Mucosa of descending colon (tissue), 3 donors: ENCODE measurements around the gene TICRR. TPM values are rescaled to one million over a fixed set of nuclear protein-coding genes. Genes with fewer than 3 reads are reported as not detected.

Experiments
- ATAC-seq: fragments of 200-7000 bp; cut with Tn5 transposase; one replicate; pipeline ENCODE4 v1.9.1; 2020; ENCODE audit warnings: mild to moderate bottlenecking, moderate library complexity
- DNase-seq, 3 donors: peaks; one replicate each; pipeline ENCODE4 v3.0.0-alpha.2; 2020
- H3K36me3 ChIP-seq: fragments of 200-600 bp; one replicate; pipeline ENCODE4 v1.8.0; 2021; ENCODE audit warnings: low read depth, mild to moderate bottlenecking
- H3K4me1 ChIP-seq: fragments of 200-600 bp; one replicate; pipeline ENCODE4 v1.8.0; 2021; ENCODE audit warnings: low read depth, mild to moderate bottlenecking
- H3K4me3 ChIP-seq: fragments of 200-600 bp; one replicate; pipeline ENCODE4 v1.8.0; 2021; ENCODE audit warnings: mild to moderate bottlenecking
- H3K9me3 ChIP-seq: fragments of 200-600 bp; one replicate; pipeline ENCODE4 v1.8.0; 2021; ENCODE audit warnings: mild to moderate bottlenecking
- intact Hi-C, 2 donors: fragments of 100-400 bp; cut with DNase I in 1 of 2; cut with micrococcal nuclease in 1 of 2; formaldehyde crosslinking; loops; one replicate each; pipeline versions ENCODE4 v1.11.0 to v1.11.1; 2022; cut with DNase I, micrococcal nuclease
- total RNA-seq, 3 donors: library from RNA; stranded (reverse); fragmentation: NEBNext Ultra II Directional in 2 of 3; extraction: Animal tissue kit (Norgen Biotek cat#: 25700) in 2 of 3; gene quantifications; one replicate each; pipeline versions ENCODE4 v1.2.1 to v1.2.4, GENCODE V29; 2021 to 2023
- TF ChIP-seq, protein P1 (sequence below): fragments of 200-600 bp; IDR thresholded peaks from one replicate; pipeline ENCODE4 v1.8.0; 2022; ENCODE audit warnings: antibody characterized with exemption, mild to moderate bottlenecking
- donor health status: DM: no; HTN: no; CAD: no; lungs with moderate emphysema.
- donor health status: DM: no; HTN: no; CAD: no.
- donor health status: DM: no; HTN: yes; CAD: no.

The TICRR gene
- total RNA-seq, 3 donors from 2014 or later: 1.0 to 4.4 (median 1.6) TPM

DNA sequence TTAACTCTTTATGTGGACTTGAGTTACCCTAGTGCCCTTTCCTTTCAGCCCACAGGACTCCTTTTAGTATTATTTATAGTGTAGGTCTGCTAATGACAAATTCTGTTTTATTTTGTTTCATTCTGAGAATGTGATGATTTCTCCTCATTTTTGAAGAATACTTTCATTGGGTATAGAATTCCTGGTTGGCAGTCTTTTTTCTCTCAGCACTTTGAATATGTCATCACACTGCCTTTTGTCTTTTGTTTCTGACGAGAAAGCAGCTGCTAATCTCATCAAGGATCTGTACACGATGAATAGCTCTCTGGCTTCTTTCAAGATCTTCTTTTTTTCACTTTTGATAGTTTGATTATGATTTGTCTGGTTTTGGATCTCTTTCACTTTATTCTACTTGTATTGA lies 37.8 kb downstream of the TICRR start:
- intact Hi-C loops: no loop called here
- H3K36me3 ChIP-seq: no peaks in the 10 kb centered on the region
- no peaks in the 10 kb centered on the region for H3K4me1 ChIP-seq
- no peak for DNase-seq
- no peak overlapping the region for H3K4me3 ChIP-seq
- TF ChIP-seq, protein P1, sequence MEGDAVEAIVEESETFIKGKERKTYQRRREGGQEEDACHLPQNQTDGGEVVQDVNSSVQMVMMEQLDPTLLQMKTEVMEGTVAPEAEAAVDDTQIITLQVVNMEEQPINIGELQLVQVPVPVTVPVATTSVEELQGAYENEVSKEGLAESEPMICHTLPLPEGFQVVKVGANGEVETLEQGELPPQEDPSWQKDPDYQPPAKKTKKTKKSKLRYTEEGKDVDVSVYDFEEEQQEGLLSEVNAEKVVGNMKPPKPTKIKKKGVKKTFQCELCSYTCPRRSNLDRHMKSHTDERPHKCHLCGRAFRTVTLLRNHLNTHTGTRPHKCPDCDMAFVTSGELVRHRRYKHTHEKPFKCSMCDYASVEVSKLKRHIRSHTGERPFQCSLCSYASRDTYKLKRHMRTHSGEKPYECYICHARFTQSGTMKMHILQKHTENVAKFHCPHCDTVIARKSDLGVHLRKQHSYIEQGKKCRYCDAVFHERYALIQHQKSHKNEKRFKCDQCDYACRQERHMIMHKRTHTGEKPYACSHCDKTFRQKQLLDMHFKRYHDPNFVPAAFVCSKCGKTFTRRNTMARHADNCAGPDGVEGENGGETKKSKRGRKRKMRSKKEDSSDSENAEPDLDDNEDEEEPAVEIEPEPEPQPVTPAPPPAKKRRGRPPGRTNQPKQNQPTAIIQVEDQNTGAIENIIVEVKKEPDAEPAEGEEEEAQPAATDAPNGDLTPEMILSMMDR: no peak
- H3K9me3 ChIP-seq: peaks cover 5% of the 10 kb centered on the region
- no peak for ATAC-seq

DNA sequence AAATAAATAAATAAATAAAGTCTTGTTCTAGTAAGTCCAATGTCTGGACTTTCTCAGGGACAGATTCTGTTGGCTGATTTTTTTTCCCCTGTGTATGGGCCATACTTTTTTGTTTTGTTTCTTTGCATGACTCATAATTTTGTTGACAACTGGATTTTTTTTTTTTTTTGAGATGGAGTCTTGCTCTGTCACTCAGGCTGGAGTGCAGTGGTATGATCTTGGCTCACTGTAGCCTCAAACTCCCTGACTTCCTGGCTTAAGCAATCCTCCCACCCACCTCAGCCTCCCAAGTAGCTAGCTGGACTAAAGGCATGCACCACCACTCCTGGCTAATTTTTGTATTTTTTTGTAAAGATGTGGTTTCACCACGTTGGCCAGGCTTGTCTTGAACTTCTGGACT lies 38.9 kb downstream of the TICRR start:
- TF ChIP-seq, protein P1: no peak

DNA sequence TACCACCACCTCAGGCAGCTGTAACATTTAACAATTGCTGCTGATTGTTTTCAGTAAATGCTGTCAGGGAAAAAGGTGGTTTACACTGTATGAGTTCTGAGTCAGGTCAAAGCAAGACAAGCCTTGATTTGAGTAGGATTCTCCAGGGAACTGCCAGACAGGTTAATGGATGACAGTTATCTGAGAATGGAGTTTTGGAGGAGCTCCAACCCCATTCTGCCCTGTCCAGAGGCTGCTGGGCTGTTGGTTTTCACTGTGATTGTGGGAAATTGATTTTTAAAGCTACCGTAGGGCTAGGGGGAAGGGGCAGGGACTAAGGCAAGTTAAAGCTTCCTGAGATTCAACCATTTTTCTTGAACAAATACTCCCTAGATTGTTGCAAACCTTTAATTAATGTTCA lies 39.9 kb downstream of the TICRR start:
- H3K9me3 ChIP-seq: peaks cover 5% of the 10 kb centered on the region
- ATAC-seq (no peak), DNase-seq (no peak)
- no peaks in the 10 kb centered on the region for H3K4me1 ChIP-seq
- TF ChIP-seq, protein P1: no peak
- intact Hi-C loops: no loop called here
- H3K36me3 ChIP-seq: no peaks in the 10 kb centered on the region
- no peak overlapping the region for H3K4me3 ChIP-seq

More for the DNA sequence above, 38.9 kb downstream of the TICRR start:
- intact Hi-C loops: no loop called here
- Histone ChIP-seq H3K4me3 (no peak overlapping the region), H3K9me3 (peaks cover 5% of the 10 kb centered on the region), H3K4me1 (no peaks in the 10 kb centered on the region), H3K36me3 (no peaks in the 10 kb centered on the region)
- DNase-seq (no peak), ATAC-seq (no peak)

DNA sequence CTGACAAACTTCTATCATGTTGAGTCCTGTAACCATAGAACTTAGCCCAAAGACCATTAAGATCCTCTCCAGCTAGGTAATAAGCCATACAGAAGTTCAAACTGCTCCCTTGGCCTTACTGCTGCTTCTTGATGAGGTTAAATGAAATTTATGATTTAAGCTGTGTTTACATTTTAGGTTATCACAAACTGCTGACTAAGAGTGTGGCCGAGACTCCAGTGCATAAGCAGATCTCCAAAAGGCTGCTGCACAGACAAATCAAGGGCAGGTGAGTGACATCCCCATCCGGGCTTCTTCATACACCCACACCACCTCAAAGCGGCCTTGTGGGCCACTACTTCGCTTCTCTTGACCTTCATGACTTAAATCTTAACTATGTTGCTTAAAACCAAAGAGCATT lies 41.0 kb downstream of the TICRR start:
- DNase-seq: no peak
- intact Hi-C loops: no loop called here
- Histone ChIP-seq H3K36me3 (no peaks in the 10 kb centered on the region), H3K9me3 (peaks cover 5% of the 10 kb centered on the region), H3K4me1 (no peaks in the 10 kb centered on the region), H3K4me3 (no peak overlapping the region)
- no peak for ATAC-seq
- TF ChIP-seq, protein P1: no peak

DNA sequence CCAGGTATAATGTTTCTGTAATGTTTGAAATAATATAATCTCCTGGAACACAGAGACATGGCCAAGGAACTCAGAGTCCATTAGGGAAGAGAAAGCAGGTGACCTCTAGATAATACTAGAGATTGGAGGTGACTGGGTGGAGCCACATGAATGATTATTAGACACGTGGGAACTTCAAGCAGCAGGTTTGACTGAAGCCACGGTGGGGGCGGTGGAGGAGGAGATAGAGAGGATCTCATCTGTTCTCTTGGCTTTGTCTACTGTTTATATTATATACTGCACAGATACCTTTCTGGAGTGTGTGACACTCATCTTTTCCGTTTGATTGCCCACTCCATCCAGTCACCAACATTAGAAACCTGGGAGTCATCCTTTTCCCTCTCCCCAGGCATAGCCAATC lies 46.3 kb downstream of the TICRR start:
- Histone ChIP-seq H3K36me3 (no peaks in the 10 kb centered on the region), H3K9me3 (no peaks in the 10 kb centered on the region), H3K4me3 (no peak overlapping the region), H3K4me1 (no peaks in the 10 kb centered on the region)
- no peak for DNase-seq
- ATAC-seq: no peak
- TF ChIP-seq, protein P1: no peak
- intact Hi-C loops: no loop called here

DNA sequence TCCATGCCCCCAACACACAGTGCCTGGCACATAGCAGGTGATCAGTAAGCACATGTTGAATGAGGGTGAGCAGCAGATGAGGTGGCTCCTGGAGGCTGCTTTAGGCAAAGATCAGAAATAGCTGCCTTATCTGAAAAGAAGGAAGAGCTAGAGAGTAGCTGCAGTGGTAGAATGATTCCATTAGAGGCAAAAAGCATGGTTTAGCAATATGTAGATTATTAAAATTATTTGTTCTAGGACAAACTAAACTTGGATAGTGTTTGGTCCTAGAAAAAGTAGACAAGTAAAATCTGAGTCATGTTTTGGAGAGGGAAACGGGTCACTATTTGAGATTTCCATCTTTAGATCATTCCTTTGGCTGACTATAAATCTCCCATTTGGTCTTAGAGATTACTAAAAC lies 47.9 kb downstream of the TICRR start:
- TF ChIP-seq, protein P1: no peak
- H3K4me1 ChIP-seq: no peaks in the 10 kb centered on the region
- no peaks in the 10 kb centered on the region for H3K36me3 ChIP-seq
- ATAC-seq: no peak
- no peaks in the 10 kb centered on the region for H3K9me3 ChIP-seq
- no peak for DNase-seq
- H3K4me3 ChIP-seq: no peak overlapping the region
- intact Hi-C loops: no loop called here
